Right ventricle myocardium superior (tissue), 1 donor: Measurements from ENCODE around the gene ZNF324. TPM values are rescaled to one million over a fixed set of nuclear protein-coding genes. Genes with fewer than 3 reads are reported as not detected.
"Not testable (repeated sequence)": the region's sequence is repeated elsewhere in the genome, so short reads cannot be mapped to it uniquely, and the experiment has no call there.

Experiments
- ATAC-seq: fragments of 200-7000 bp; cut with Tn5 transposase; one replicate; pipeline ENCODE4 v1.9.1; 2020; ENCODE audit warnings: mild to moderate bottlenecking; ENCODE audit not compliant: poor library complexity
- DNase-seq: peaks from one replicate; pipeline ENCODE4 v3.0.0-alpha.2; 2020
- intact Hi-C: fragments of 100-400 bp; cut with DNase I; formaldehyde crosslinking; loops from one replicate; pipeline ENCODE4 v1.11.2; 2022
- total RNA-seq: library from RNA; stranded (reverse); fragmentation: NEBNext Ultra II Directional; extraction: Animal tissue kit (Norgen Biotek cat#: 25700); gene quantifications from one replicate; pipeline ENCODE4 v1.2.1, GENCODE V29; 2021
- donor health status: DM: no; HTN: yes; CAD: no; lungs with severe emphysema.

Gene ZNF324
- total RNA-seq, 1 donor from 2014 or later: 5.1 TPM

DNA sequence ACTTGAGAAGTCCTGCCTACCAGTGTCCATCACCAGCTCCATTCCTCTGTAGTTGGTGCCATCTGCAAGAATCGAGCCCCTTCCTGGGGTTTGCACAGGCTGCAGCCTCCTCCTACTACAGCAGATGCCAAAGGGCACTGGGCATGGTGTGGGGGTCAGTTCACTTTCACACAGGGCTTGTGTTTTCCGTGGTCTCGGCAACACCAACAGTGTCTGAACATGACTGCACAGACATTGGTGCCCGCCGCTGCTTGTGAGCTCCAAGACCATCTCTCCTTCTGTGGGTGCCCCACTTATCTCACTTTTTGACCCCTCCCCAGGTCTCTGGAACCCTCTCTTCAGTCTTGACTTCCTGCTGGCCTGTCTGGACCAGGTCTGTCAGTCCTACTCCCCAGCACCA, 24.5 kb downstream of the ZNF324 start:
- ATAC-seq (no peak), DNase-seq (no peak)
- intact Hi-C loops: no loop called here

DNA sequence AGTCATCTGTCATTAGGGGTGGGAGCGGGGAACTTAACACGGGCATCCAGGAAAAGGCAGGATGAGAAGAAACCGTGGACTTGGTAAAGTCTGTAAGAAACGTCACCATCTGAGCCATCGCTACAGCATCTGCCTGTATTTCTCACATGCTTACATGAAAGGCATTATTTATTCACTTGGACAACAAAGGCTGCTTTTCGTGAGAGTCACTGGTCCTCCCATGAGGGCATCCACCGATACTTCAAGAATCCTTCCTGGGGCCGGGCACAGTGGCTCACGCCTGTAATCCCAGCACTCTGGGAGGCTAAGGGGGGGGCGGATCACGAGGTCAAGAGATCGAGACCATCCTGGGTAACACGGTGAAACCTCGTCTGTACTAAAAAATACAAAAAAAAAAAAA, 25.4 kb downstream of the ZNF324 start:
- ATAC-seq: no peak
- no peak for DNase-seq
- intact Hi-C loops: no loop called here

DNA sequence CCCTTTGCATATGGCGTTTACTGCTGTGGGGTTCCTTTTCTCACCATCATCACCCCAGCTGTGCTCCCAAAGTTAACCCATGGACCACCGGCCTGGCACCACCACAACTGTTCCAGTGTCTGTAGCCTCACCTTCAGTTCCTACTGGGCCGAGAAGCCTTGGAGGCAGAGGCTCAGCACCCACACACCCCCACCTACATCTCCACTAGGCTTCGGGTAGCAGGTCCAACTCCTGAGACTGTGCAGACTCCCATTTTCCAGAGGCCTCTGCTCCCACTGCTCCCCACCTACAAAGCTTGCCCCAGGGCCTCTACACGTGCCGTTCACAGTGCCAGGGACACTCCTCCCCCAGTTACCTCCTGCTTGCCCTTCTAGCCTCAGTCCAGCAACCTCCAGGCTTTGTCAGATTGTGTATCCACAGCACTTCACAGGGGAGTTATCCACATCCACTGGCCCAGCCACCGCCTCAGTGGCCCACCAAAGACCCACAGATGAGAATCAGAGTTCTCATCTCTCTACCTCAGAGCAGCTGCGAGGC, 30.8 kb downstream of the ZNF324 start:
- no peak for DNase-seq
- intact Hi-C loops: no loop called here
- ATAC-seq: no peak

DNA sequence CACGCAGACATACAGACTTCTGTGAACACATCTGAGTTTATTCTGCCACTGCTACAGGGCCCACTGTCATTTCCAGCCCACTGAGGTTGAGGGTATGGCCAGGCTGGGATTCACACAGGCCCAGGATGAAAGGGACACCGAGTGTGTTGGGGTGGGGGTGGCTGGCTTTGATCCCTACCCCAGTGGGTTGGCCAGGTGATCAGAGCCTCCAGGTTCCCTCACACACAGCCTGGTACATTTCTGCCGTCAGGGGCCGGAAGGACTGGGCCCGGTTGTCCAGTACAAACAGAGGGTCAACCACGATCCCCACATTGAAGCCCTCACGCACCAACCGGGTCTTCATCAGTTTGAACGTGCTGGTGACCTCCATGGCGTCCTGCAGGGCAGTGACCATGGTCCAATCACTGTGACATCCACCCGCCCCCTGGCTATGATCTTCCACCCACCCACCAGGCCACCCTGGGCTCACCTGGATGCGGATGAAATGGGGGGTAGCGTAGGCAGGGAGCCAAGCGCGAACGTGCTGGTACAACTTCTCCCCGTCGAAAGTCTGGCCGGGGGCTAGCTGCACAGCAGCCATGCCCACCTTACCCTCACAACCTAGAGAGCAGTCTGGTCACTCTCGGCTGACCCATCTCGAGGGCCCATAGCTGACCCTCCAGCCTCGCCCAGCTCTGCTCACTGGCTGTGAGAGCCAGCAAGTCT, 31.6 kb downstream of the ZNF324 start:
- DNase-seq (peak; percentile 58), ATAC-seq (peak; percentile 8)
- intact Hi-C loops: no loop called here

DNA sequence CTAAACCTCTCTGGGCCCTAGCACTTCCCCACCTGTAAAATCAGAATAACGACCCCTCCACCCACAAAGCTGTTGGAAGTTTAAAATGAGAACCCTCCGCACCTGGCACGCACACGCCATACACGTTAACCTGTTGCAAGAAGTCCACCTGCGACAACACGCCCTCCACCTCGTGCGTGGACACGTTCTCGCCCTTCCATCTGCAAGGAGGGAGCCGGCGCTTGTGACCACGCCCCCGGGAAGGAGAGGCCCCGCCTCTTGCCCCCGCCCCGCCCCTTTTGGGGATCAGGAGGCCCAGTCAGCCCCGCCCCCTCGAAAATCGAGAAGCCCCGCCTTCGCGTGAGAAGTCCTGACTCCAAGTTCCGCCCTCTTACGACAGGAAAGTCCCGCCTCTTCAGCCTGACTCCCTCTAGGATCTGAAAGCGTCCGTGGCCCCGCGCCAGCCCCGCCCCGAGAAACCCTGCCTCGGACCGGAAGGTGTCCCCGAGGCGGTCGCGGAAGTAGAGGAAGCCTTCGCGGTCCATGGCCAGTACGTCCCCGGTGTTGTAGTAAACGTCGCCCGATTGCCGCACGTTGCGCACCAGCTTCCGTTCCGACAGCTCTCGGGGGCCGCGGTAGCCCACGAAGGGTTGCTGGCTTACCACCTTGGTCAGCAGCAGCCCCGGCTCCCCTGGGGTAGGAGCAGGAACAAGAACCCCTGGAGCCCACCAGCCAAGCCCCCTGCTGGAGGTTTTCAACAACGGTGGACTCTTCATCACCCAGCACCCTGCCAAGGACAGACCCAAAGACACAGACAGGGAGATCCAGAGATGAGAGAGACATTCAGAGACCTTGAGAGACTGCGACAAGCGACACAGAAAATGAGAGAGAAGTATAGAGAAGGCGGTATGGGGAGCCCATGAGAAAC, 32.4 kb downstream of the ZNF324 start:
- DNase-seq: peak; percentile 100
- intact Hi-C loops: no loop called here
- peak; percentile 98 for ATAC-seq

DNA sequence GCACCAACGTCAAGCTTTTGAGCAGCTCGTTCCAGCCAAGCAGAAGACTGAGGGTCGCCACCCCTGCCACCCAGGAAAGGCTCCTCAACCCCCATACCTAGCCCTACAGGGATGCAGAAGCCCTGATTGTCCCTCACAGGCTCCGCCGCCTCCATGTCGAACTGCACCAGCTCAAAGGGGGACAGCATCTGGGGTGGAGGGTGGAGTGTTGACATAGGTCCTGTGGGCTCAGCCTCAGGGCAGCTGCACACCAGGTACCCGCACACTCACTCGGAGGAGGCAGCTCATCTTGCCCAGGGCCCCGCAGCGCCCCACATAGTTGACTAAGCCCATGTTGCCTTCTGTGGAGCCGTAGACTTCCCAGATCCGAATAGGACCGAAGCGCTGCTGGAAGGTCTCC, 33.4 kb downstream of the ZNF324 start:
- intact Hi-C loops: no loop called here
- ATAC-seq (no peak), DNase-seq (no peak)

DNA sequence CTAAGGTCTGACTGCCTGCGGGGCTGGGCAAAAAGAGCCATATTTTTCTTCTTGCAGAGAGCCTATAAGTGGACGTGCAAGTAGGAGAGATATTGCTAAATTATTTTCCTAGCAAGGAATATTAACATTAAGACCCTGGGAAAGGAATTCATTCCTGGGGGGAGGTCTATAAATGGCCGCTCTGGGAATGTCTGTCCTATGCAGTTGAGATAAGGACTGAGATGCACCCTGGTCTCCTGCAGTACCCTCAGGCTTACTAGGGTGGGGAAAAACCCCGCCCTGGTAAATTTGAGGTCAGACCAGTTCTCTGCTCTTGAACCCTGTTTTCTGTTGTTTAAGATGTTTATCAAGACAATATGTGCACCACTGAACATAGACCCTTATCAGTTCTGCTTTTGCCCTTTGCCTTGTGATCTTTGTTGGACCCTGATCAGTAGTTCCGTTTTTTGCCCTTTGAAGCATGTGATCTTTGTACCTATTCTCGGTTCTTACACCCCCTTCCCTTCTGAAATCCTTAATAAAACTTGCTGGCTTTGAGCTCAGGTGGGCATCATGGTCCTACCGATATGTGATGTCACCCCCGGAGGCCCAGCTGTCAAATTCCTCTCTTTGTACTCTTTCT, 40.8 kb downstream of the ZNF324 start:
- ATAC-seq, DNase-seq, intact Hi-C loops: not testable (repeated sequence)

DNA sequence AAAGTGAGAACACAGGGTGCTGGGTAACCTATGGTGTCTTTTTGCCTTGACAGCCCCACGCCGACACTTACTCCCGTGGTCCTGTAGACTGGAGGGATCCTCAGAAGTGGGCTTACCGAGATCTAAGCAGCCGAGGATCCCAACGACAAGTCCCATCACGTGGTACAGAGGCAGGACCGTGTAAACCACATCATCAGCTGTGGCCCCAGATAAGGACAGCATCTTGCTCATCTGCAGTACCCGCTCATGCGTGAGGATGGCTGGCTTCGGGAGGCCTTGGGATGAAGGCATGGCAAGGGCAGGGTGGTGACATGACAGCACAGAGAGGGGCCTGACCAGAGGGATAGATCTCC, 42.8 kb downstream of the ZNF324 start:
- DNase-seq (no peak), ATAC-seq (no peak)
- intact Hi-C loops: no loop called here

DNA sequence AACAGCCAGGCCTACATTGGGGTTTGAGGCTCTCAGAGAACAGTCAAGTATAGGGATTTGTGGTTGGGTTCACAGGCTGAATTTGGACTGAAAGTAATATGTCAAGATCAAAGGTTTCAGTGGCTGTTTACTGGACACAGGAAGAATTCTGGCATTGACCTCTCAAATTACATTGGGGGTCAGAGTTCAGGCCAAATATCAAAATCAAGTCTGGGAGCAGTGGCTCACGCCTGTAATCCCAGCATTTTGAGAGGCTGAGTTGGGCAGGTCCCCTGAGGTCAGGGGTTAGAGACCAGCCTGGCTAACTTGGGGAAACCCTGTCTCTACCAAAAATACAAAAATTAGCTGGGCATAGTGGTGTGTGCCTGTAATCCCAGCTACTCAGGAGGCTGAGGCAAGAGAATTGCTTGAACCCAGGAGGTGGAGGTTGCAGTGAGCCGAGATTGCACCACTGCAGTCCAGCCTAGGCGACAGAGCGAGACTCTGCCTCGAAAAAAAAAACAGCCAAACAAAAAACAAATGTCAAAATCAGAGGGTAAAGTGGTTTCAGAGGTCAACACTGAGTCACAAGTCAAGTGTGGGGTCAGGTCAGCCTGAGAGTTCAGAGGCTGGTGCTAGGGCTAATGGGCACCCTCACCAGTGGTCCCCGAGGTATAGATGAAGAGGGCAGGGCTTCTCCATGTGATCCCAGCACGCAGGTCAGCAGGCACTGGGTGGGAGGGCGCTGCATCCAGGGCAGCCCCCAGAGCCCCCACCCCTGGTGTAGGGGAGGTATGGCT, 43.4 kb downstream of the ZNF324 start:
- ATAC-seq: no peak
- intact Hi-C loops: no loop called here

DNA sequence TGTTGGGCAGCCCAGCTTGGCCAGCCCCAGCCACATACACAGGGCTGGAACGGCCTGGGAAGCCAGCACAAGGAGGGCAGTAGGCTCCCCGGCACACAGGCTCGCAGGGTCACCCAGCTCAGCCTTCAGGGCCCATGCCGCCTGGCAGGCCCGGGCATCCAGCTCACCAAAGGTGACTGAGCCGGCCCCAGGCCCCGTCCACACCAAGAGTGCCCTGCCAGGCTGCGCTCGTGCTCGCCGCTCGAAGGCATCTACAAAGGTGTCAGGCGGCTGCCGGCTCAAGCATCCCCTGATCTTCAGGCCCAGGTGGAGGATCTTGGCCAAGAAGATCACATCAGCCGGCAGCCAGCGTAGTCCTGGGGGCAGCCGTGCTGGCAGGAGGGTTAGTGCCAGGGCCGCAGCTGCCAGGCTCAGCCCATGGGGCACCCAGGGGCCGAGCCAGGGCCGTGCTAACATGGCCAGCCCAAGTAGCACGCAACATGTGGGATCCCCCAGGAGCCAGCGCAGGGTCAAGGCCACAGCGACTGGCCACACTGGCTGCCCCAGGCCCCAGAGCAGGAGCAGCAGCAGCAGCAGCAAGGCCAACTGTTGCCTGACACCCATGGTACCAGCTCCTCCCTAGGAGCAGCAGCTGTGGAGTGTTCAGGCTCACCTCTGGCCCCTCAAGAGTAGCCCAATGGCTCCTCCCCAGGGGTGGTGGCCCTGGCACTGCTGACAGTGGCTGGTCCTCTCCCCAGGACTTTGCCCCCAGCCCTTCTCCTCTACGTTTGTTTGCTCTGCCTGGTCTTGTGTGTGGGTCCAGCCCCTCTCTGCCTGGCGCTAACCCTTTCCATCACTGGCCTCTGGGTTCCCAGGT, 44.7 kb downstream of the ZNF324 start, which contains the start of gene SLC27A5:
Gene SLC27A5, minus strand, starts transcription at position 640 of the 856 bp plus-strand sequence. Its CDS starts 37 bp downstream, at position 603.
- intact Hi-C loops: no loop called here
- ATAC-seq (no peak), DNase-seq (no peak)

More for the DNA sequence above, 43.4 kb downstream of the ZNF324 start:
- DNase-seq: no peak

DNA sequence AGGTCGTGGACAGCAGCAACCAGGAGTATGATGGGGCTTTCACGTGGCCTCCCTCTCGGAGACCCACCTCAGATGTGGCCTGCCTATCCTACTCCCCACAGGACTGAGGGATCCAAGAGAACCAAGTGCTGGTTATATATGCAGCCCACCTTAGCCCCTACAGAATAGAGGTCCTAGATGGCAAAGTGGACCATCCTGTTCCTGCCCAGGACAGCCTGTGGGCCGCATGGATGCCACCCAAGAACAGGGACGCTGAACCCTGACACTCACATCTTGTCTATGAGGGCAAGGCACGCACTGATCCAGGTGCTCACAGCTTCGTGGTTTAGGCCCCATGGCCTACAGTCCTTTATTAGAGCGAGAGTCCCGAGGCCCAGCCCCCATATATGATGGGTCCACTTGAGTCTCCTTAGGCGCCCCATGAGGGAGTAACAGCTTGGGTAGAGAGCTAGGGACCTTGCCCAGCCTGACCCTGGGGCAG, 46.4 kb downstream of the ZNF324 start:
- intact Hi-C loops: no loop called here
- ATAC-seq (no peak), DNase-seq (no peak)

DNA sequence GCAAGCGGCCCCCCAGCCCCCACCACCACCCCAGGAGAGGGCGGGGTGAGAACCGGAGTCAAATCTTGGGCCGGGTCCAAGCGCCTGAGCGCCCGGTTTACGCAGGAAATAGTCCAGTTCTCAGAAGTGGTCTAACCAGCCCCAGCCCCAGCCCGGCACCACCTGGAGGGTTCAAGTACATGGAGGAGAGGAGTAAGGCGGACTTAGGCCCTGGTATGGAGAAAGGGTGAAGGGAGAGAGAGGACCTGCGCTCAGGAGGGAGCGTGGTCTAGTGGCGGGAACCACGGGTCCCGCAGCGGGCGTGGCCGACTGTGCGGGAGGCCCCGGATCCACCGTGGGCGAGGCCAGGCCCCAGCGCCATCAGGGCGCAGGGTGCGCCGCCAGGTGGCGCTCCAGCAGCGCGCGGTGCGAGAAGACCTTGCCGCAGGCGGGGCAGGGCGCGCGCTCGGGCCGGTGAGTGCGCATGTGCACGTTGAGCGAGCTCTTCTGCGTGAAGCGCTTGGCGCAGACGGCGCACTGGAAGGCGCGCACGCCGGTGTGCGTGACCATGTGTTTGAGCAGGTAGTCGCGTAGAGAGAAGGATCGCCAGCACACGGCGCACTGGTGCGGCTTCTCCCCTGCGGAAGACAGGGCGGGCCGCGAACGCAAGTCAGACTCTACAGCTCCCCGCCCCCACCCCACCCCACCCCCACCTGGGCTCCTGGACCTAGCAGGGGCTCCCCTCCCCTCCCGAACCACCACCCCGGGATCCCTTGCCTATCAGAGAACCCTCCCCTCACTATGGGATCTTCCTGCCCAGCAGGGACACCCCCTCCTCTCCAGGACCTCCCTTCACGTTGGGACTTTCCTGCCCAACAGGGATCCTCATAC, 47.0 kb downstream of the ZNF324 start:
- DNase-seq (peak; percentile 95), ATAC-seq (peak; percentile 95)
- intact Hi-C loops: no loop called here

DNA sequence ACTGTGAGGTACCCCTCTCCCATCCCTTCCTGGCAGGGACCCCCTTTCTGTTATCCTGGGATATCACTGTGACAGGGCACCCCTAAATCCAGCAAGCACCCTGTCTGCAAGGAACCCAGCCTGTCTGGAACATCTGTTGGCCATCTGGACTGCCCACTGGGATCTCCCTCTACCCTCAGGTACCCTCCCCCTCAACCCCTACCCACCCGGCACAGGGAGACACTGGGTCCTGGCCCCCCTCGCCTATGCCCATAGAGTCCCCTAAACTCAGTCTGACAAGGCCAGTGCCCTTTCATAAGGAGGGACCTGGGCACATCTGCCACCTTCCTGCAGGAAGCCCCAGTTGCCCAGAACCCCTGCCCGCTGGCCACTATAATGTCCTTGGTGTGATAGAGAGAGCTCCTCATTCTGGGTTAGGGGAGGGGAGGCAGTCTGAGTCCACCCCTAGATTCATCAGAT, 47.7 kb downstream of the ZNF324 start:
- intact Hi-C loops: no loop called here
- ATAC-seq (no peak), DNase-seq (no peak)

DNA sequence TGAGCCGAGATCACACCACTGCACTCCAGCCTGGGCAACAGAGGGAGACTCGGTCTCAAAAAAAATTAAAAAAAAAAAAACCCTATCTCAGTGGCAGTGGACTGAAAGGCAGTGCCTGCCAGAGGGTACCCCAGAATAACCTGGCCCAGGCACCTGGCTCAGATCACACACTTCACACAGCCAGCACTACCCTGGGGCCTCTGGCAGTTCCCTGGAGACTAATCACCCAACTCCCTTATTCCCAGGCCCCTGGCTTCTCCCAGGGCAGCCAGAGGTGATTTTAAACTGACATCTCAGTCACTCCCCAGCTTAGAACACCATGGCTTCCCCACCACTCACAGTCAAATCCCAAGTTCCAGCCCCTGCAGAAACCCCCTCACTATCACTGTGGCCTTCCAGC, 48.4 kb downstream of the ZNF324 start:
- no peak for DNase-seq
- no peak for ATAC-seq
- intact Hi-C loops: no loop called here

DNA sequence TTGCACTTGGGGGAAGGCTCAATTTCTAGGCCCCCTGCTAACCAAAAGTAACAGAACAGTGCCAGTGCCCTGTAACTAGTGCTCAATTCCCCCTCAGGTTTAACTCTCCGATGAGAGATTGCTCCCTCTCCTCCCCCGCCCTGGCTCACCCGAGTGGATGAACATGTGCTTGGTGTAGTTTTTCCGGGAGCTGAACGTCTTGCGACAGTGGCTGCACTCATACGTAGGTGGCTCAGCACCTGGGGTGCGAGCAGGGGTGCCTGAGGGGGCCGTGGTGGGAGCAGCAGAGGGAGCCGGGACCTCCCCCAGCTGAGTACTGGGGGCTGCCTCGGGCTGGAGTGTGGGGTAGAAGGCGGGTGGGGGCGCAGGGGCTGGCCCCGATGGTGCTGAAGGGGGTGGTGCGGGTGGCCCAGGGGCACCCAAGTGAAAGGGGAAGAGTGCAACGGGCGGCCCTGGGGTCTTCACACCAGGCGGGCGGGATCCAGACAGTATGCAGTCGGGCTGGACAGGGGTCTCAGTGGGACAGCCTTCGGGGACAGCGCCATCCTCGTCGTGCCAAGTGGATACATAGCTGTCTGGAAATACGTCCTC, 49.5 kb downstream of the ZNF324 start:
- intact Hi-C loops: no loop called here
- no peak for DNase-seq
- no peak for ATAC-seq
